B cell (primary cell): ENCODE measurements around the gene SLC30A9. TPM values are rescaled to one million over a fixed set of nuclear protein-coding genes. Genes with fewer than 3 reads are reported as not detected.

Experiments used
- ATAC-seq: fragments of 200-7000 bp; cut with Tn5 transposase; one replicate; pipeline ENCODE4 v1.10.0; 2021; ENCODE audit warnings: low read depth, mild to moderate bottlenecking, moderate number of reproducible peaks, moderate library complexity
- CTCF ChIA-PET: fragments of 350-600 bp; sonication (Branson Sonifier 250); formaldehyde crosslinking; loops from one replicate; lab custom pipeline; 2021; ENCODE audit warnings: antibody characterized with exemption, inconsistent platforms; lab: Charles Lee
- POLR2A ChIA-PET: fragments of 350-600 bp; sonication (Branson Sonifier 250); formaldehyde crosslinking; loops from one replicate; lab custom pipeline; 2021; ENCODE audit warnings: antibody characterized with exemption; lab: Charles Lee
- DNase-seq: peaks from one replicate; pipeline ENCODE4 v3.0.0; 2013
- H2AFZ ChIP-seq: 2 replicates; pipeline ENCODE4 v1.6.1; 2012; ENCODE audit warnings: mild to moderate bottlenecking, low read depth, low read length; ENCODE audit not compliant: insufficient read depth, poor library complexity, severe bottlenecking
- H3K27ac ChIP-seq, 2 donors: 1 replicate in 1 of 2; 2 replicates in 1 of 2; pipeline ENCODE4 v1.5.1; 2012 to 2013; ENCODE audit warnings: low read length in 2 of 2, mild to moderate bottlenecking in 2 of 2, moderate library complexity in 1 of 2
- H3K27me3 ChIP-seq, 4 experiments: fragments of 200-600 bp in 1 of 4; sonication (generic) in 1 of 4; replicated peaks in 1 of 4; 1 replicate in 2 of 4; 2 replicates in 2 of 4; pipeline versions ENCODE4 v1.6.1 to v1.7.0; 2013 to 2016; ENCODE audit warnings: low read length in 3 of 4, mild to moderate bottlenecking in 2 of 4, mixed read lengths in 1 of 4, moderate library complexity in 1 of 4; ENCODE audit not compliant: insufficient read depth in 4 of 4, control insufficient read depth in 3 of 4; ENCODE audit errors: control extremely low read depth in 1 of 4
- H3K36me3 ChIP-seq, 2 experiments: replicated peaks in 1 of 2; 1 replicate in 1 of 2; 2 replicates in 1 of 2; pipeline versions ENCODE4 v1.6.1 to v1.7.1; 2013; ENCODE audit warnings: low read length in 1 of 2; ENCODE audit not compliant: insufficient read depth in 2 of 2, control insufficient read depth in 1 of 2; ENCODE audit errors: control extremely low read depth in 1 of 2, extremely low read depth in 1 of 2
- H3K4me1 ChIP-seq, 2 donors: fragments of 200-600 bp in 1 of 2; sonication (generic) in 1 of 2; 1 replicate in 1 of 2; 2 replicates in 1 of 2; pipeline versions ENCODE4 v1.5.1 to v1.6.1; 2013 to 2017; ENCODE audit warnings: low read length in 2 of 2; ENCODE audit not compliant: control insufficient read depth in 2 of 2, insufficient read depth in 2 of 2
- H3K4me2 ChIP-seq: replicated peaks from 2 replicates; pipeline ENCODE3; 2012; ENCODE audit warnings: mild to moderate bottlenecking, low read depth, low read length; ENCODE audit not compliant: poor library complexity, severe bottlenecking
- H3K4me3 ChIP-seq, 5 experiments: fragments of 200-600 bp in 1 of 5; sonication (generic) in 1 of 5; 1 replicate in 3 of 5; 2 replicates in 2 of 5; pipeline versions ENCODE4 v1.5.1 to v1.7.0; 2011 to 2016; ENCODE audit warnings: low read length in 4 of 5, mild to moderate bottlenecking in 4 of 5, low read depth in 2 of 5, control low read depth in 1 of 5, moderate library complexity in 1 of 5; ENCODE audit not compliant: insufficient read depth in 1 of 5; ENCODE audit errors: control extremely low read depth in 1 of 5, extremely low read depth in 1 of 5
- H3K79me2 ChIP-seq: fragments of 200-600 bp; sonication (generic); one replicate; pipeline ENCODE4 v1.6.0; 2016; ENCODE audit warnings: low read length; ENCODE audit not compliant: control insufficient read depth, insufficient read depth
- H3K9ac ChIP-seq: fragments of 200-600 bp; sonication (generic); 2 replicates; pipeline ENCODE4 v1.6.1; 2017; ENCODE audit warnings: mild to moderate bottlenecking, low read length, moderate library complexity
- H3K9me3 ChIP-seq, 3 donors: one replicate each; pipeline versions ENCODE4 v1.6.1 to v1.7.1; 2013; ENCODE audit warnings: low read length in 2 of 3; ENCODE audit not compliant: control insufficient read depth in 2 of 3, insufficient read depth in 1 of 3; ENCODE audit errors: control extremely low read depth in 1 of 3
- H4K20me1 ChIP-seq: 2 replicates; pipeline ENCODE4 v1.6.0; 2012; ENCODE audit warnings: mild to moderate bottlenecking, low read length; ENCODE audit not compliant: insufficient read depth, control insufficient read depth, poor library complexity, severe bottlenecking
- H3K27ac Mint-ChIP-seq: one replicate; pipeline ENCODE4 v1.8.0; 2021; ENCODE audit warnings: mixed read lengths
- H3K27me3 Mint-ChIP-seq: one replicate; pipeline ENCODE4 v1.8.0; 2021; ENCODE audit warnings: mixed read lengths
- H3K4me1 Mint-ChIP-seq: one replicate; pipeline ENCODE4 v1.8.0; 2021; ENCODE audit warnings: mixed read lengths
- H3K4me3 Mint-ChIP-seq: one replicate; pipeline ENCODE4 v1.8.0; 2021; ENCODE audit warnings: mixed read lengths
- H3K9me3 Mint-ChIP-seq: one replicate; pipeline ENCODE4 v1.8.0; 2022; ENCODE audit warnings: mixed read lengths; ENCODE audit not compliant: insufficient read depth
- CTCF ChIP-seq: fragments of 200-600 bp; IDR thresholded peaks from one replicate; pipeline ENCODE4 v1.8.0; 2022; ENCODE audit warnings: antibody characterized with exemption, mild to moderate bottlenecking
- EZH2 ChIP-seq: IDR thresholded peaks from 2 replicates; pipeline ENCODE4 v1.6.1; 2012; ENCODE audit warnings: borderline replicate concordance, low read depth, mild to moderate bottlenecking, moderate library complexity, low read length; ENCODE audit not compliant: insufficient read depth, poor library complexity, severe bottlenecking
- WGBS: methylation state at CpG from one replicate; pipeline ENCODE4 v1.1.5; 2013; ENCODE audit warnings: missing lambda C conversion rate; ENCODE audit not compliant: insufficient coverage; 5-methylcytosine and 5-hydroxymethylcytosine counted together
- intact Hi-C: fragments of 100-400 bp; cut with micrococcal nuclease; formaldehyde crosslinking; loops from one replicate; pipeline ENCODE4 v1.10.0; 2022
- polyA plus RNA-seq: library from polyadenylated mRNA; depleted of rRNA; stranded (reverse); fragments of >200 nt; gene quantifications from 2 replicates; pipeline ENCODE4 v1.2.3, GENCODE V29; 2012
- total RNA-seq, 2 donors: library from RNA; stranded (reverse); fragments of 120-200 nt in 1 of 2; gene quantifications; 1 replicate in 1 of 2; 2 replicates in 1 of 2; pipeline versions ENCODE4 v1.2.3 to v1.2.4, GENCODE V29; 2013 to 2022

Gene SLC30A9
- total and polyA plus RNA-seq, 2 donors (not counting 1 experiment from before 2014, with no cell fraction given) = 9.9 to 37.0 TPM

DNA sequence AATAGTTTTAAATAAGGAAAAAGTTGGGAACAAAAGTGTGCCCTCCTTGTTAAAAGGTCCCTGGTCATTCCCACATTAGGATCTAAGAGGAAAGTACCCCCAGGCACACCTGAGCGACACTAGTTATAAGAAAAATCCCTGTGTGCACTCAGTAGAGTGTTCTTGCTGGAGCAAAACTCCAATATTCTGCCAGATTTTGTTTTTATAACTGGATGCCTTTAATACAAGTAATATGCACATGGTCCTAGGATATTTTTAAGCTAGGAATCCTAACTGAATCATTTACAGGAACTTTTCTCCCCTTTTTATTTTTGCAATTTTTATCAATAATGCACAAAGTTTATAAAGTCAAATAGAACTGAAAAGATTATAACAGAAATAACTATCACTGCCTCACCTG is 93.5 kb downstream of the SLC30A9 start:
- no peaks in the 10 kb centered on the region for H3K4me1 Mint-ChIP-seq
- H4K20me1 ChIP-seq = no peaks in the 10 kb centered on the region
- POLR2A ChIA-PET = no interaction called here
- H3K36me3 ChIP-seq = peaks cover 3 to 11% of the 10 kb centered on the region in 2 experiments
- no peaks in the 10 kb centered on the region for H3K9me3 Mint-ChIP-seq
- CTCF ChIA-PET = no interaction called here
- intact Hi-C loops = no loop called here
- no peak overlapping the region for H3K27ac ChIP-seq
- H3K9ac ChIP-seq = no peak overlapping the region
- no peaks in the 10 kb centered on the region for H3K4me1 ChIP-seq
- TF ChIP-seq CTCF = no peak
- TF ChIP-seq EZH2 = no peak
- no peak overlapping the region for H3K27ac Mint-ChIP-seq
- no CpG with 5 or more reads among the region's 1 CpG for WGBS
- no peaks in the 10 kb centered on the region for H3K27me3 Mint-ChIP-seq
- no peak for DNase-seq
- H2AFZ ChIP-seq = no peak overlapping the region
- H3K4me3 Mint-ChIP-seq = no peak overlapping the region
- no peak for ATAC-seq
- no peaks in the 10 kb centered on the region for H3K9me3 ChIP-seq
- no peak overlapping the region for H3K4me2 ChIP-seq
- no peaks in the 10 kb centered on the region for H3K27me3 ChIP-seq
- H3K4me3 ChIP-seq = no peak overlapping the region
- no peaks in the 10 kb centered on the region for H3K79me2 ChIP-seq

- H3K4me1 ChIP-seq = no peaks in the 10 kb centered on the region
- Mint-ChIP-seq H3K4me3 (no peak overlapping the region), H3K9me3 (no peaks in the 10 kb centered on the region), H3K4me1 (no peaks in the 10 kb centered on the region), H3K27me3 (no peaks in the 10 kb centered on the region), H3K27ac (no peak overlapping the region)
- 100% methylated on average over 1 of the region's 6 CpGs for WGBS
- H4K20me1 ChIP-seq = no peaks in the 10 kb centered on the region
- H3K36me3 ChIP-seq = peaks cover 3 to 4% of the 10 kb centered on the region in 2 experiments
- H3K9me3 ChIP-seq = peaks cover 0 to 4% (median 0%) of the 10 kb centered on the region in 3 donors
- ATAC-seq = no peak
- intact Hi-C loops = no loop called here
- no peak for DNase-seq
- TF ChIP-seq CTCF (no peak), EZH2 (no peak)
- H3K4me2 ChIP-seq = no peak overlapping the region
- H3K27me3 ChIP-seq = no peaks in the 10 kb centered on the region
- H3K4me3 ChIP-seq = no peak overlapping the region
- ChIA-PET CTCF (no interaction called here), POLR2A (no interaction called here)
- no peak overlapping the region for H2AFZ ChIP-seq
- no peak overlapping the region for H3K27ac ChIP-seq
- no peaks in the 10 kb centered on the region for H3K79me2 ChIP-seq
- H3K9ac ChIP-seq = no peak overlapping the region
Measured at GRCh38 chr4:42088386-42088785, 98.1 kb downstream of the SLC30A9 start.
